Activated T-helper 1 cell treated with anti-CD3 and anti-CD28 coated beads, Interleukin-12 subunit alpha, Interleukin-12 subunit beta, Interleukin-2, Interleukin-4 antibody, amounts not matched to agents 30 ng/mL and 10 ng/mL and 1 ng/mL, durations not matched to agents 14 hours and 24 hours and 36 hours (primary cell): ENCODE data around the gene YPEL2. TPM values are rescaled to one million over a fixed set of nuclear protein-coding genes. Genes with fewer than 3 reads are reported as not detected.
A peak's percentile ranks its signal among the peaks of the same experiment; 100 is the strongest.

Experiments used
- DNase-seq: peaks from one replicate; pipeline ENCODE4 v3.0.0; 2021; ENCODE audit warnings: low spot score
- H3K27ac Mint-ChIP-seq: one replicate; pipeline ENCODE4 v1.8.0; 2021; ENCODE audit warnings: mild to moderate bottlenecking, mixed read lengths
- H3K27me3 Mint-ChIP-seq: one replicate; pipeline ENCODE4 v1.8.0; 2022; ENCODE audit warnings: mild to moderate bottlenecking, moderate library complexity, mixed read lengths; ENCODE audit not compliant: insufficient read depth
- H3K36me3 Mint-ChIP-seq: one replicate; pipeline ENCODE4 v1.8.0; 2021; ENCODE audit warnings: low read depth, mixed read lengths
- H3K4me1 Mint-ChIP-seq: one replicate; pipeline ENCODE4 v1.8.0; 2021; ENCODE audit warnings: low read depth, mixed read lengths
- H3K4me3 Mint-ChIP-seq: one replicate; pipeline ENCODE4 v1.8.0; 2021; ENCODE audit warnings: mild to moderate bottlenecking, moderate library complexity, mixed read lengths
- H3K9me3 Mint-ChIP-seq: one replicate; pipeline ENCODE4 v1.8.0; 2021; ENCODE audit warnings: mixed read lengths
- intact Hi-C: fragments of 100-400 bp; cut with micrococcal nuclease; formaldehyde crosslinking; loops from one replicate; pipeline ENCODE4 v1.15.1; 2024
- total RNA-seq: library from RNA; stranded (reverse); gene quantifications from 2 replicates; pipeline ENCODE4 v1.2.3, GENCODE V29; 2022

Gene YPEL2
- total RNA-seq, 1 donor from 2014 or later: 7.4 TPM

- H3K4me1 Mint-ChIP-seq: peaks cover 35% of the 10 kb centered on the region
- H3K36me3 Mint-ChIP-seq: no peaks in the 10 kb centered on the region
- no peaks in the 10 kb centered on the region for H3K9me3 Mint-ChIP-seq
- H3K27me3 Mint-ChIP-seq: peaks cover 27% of the 10 kb centered on the region
- peak overlapping the region; percentile 89 for H3K4me3 Mint-ChIP-seq
- H3K27ac Mint-ChIP-seq: no peak overlapping the region
- intact Hi-C loops: no loop called here
- DNase-seq: no peak
These were observed 2.4 kb downstream of the YPEL2 start for GRCh38 chr17:59333836-59334235.

- H3K27ac Mint-ChIP-seq: no peak overlapping the region
- H3K27me3 Mint-ChIP-seq: peaks cover 27% of the 10 kb centered on the region
- H3K9me3 Mint-ChIP-seq: no peaks in the 10 kb centered on the region
- intact Hi-C loops: no loop called here
- H3K36me3 Mint-ChIP-seq: no peaks in the 10 kb centered on the region
- no peak for DNase-seq
- H3K4me1 Mint-ChIP-seq: peaks cover 16% of the 10 kb centered on the region
- H3K4me3 Mint-ChIP-seq: no peak overlapping the region
These were observed 4.2 kb downstream of the YPEL2 start for GRCh38 chr17:59335685-59336084.

DNA sequence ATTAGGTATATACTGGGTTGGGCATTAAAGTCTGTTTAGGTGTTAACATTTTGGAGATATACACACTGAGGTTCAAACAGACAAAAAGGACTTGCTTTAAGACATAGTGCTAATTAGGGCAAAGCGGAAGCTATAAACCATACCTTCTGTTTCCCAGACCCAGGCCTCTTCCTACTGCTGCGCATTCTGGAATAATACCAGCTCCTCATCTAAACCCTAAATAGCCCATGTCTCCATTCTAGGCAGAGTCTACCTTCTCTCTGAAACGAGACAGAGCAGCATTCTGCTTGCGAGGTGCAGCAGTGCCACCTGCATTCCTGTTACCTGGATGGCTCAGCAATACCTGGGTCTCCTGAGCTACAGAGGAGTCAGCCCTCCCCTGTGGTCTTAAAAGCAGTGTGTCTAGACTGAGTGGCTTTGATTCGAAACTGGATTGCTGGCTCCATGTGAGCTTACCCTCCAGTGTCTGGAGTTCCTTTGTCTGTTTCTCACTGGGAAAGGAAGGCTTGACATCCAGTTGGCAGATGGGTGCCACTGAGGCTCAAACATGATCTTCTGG lies 6.4 kb downstream of the YPEL2 start:
- peaks cover 22% of the 10 kb centered on the region for H3K4me1 Mint-ChIP-seq
- H3K4me3 Mint-ChIP-seq: no peak overlapping the region
- H3K36me3 Mint-ChIP-seq: no peaks in the 10 kb centered on the region
- intact Hi-C loops: no loop called here
- no peaks in the 10 kb centered on the region for H3K9me3 Mint-ChIP-seq
- DNase-seq: no peak
- no peak overlapping the region for H3K27ac Mint-ChIP-seq
- H3K27me3 Mint-ChIP-seq: peaks cover 30% of the 10 kb centered on the region

DNA sequence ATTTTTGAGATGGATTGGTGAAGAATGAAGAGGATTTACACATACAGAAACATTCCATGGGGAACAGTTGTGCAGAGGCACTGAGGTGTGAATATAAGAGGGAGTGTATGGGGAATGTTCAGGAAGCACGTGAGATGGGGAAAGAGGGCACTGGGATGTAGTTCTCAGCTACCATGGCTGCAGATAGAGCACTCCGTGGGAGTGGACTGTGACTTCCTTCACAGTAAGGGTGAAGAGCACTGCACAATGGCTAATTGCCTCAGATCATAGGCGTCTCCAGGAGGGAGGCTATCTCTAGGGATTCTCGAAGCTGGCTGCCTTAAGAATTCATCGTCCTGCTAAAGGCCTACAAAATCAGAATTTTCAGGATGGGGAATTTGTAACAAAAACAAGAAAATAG lies 7.0 kb downstream of the YPEL2 start:
- no peak for DNase-seq
- Mint-ChIP-seq H3K27ac (no peak overlapping the region), H3K4me1 (peaks cover 25% of the 10 kb centered on the region), H3K4me3 (no peak overlapping the region), H3K9me3 (no peaks in the 10 kb centered on the region), H3K36me3 (no peaks in the 10 kb centered on the region), H3K27me3 (peaks cover 24% of the 10 kb centered on the region)
- intact Hi-C loops: no loop called here

GRCh38 chr17:59341922-59342321 lies 10.5 kb downstream of the YPEL2 start:
- H3K27ac Mint-ChIP-seq: no peak overlapping the region
- peaks cover 3% of the 10 kb centered on the region for H3K27me3 Mint-ChIP-seq
- DNase-seq: no peak
- H3K36me3 Mint-ChIP-seq: no peaks in the 10 kb centered on the region
- no peak overlapping the region for H3K4me3 Mint-ChIP-seq
- H3K9me3 Mint-ChIP-seq: no peaks in the 10 kb centered on the region
- intact Hi-C loops: loop anchor here (2.0 kb wide), 1 partner anchor 21 kb away; no protein-coding TSS in a partner anchor
- H3K4me1 Mint-ChIP-seq: peaks cover 30% of the 10 kb centered on the region

DNA sequence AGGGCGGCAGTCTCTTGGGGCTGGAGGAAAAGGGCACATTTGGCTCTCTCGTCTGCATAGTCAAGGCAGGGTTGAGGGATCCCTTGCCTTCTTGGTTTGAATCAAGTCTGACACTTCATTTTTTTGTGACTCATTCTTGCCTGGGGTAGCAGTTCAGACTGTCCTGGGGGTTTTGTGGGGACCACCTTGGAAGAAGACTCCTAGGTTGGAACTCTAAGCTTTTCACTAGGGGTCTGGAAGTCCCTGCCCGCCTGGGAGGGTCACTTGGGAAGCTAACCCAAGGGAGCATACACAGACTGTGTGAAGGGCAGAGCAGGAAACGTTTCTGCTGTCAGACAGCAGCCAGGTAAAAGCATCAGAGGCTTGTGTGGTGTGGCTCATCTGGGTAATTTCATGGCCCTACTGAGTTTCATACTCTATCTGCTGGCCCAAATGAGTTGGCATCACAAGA lies 11.3 kb downstream of the YPEL2 start:
- no peaks in the 10 kb centered on the region for H3K9me3 Mint-ChIP-seq
- H3K27ac Mint-ChIP-seq: peak overlapping the region; percentile 26
- H3K27me3 Mint-ChIP-seq: peaks cover 3% of the 10 kb centered on the region
- no peaks in the 10 kb centered on the region for H3K36me3 Mint-ChIP-seq
- peaks cover 30% of the 10 kb centered on the region for H3K4me1 Mint-ChIP-seq
- intact Hi-C loops: loop anchor here (2.0 kb wide), 1 partner anchor 20 kb away; no protein-coding TSS in a partner anchor
- no peak for DNase-seq
- no peak overlapping the region for H3K4me3 Mint-ChIP-seq

DNA sequence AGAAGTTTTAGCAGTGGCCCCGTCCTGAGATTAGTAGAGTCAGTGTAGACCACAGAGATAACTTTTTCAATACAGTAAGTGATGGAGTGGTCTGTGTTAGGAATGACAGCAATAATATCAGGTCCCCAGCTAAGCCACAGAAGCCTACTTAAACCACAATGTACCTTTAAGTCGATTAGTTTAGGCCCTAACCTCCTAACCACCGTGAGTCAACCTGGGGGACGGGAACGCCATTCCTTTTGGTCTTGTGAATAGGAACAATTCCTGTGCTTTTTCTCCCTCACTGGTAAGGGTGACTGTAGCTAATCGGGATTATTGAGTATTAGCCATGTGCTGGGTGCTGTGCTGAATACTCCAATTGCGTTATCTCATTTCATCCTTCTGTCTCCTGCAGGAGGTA lies 14.0 kb downstream of the YPEL2 start:
- H3K27me3 Mint-ChIP-seq: peaks cover 3% of the 10 kb centered on the region
- H3K4me3 Mint-ChIP-seq: no peak overlapping the region
- no peak for DNase-seq
- intact Hi-C loops: no loop called here
- H3K27ac Mint-ChIP-seq: no peak overlapping the region
- no peaks in the 10 kb centered on the region for H3K36me3 Mint-ChIP-seq
- no peaks in the 10 kb centered on the region for H3K9me3 Mint-ChIP-seq
- peaks cover 24% of the 10 kb centered on the region for H3K4me1 Mint-ChIP-seq

GRCh38 chr17:59346341-59346740 lies 14.9 kb downstream of the YPEL2 start:
- intact Hi-C loops: no loop called here
- Mint-ChIP-seq H3K36me3 (no peaks in the 10 kb centered on the region), H3K9me3 (no peaks in the 10 kb centered on the region), H3K4me1 (peaks cover 24% of the 10 kb centered on the region), H3K27me3 (peaks cover 3% of the 10 kb centered on the region), H3K27ac (no peak overlapping the region), H3K4me3 (no peak overlapping the region)
- no peak for DNase-seq

- H3K9me3 Mint-ChIP-seq: no peaks in the 10 kb centered on the region
These were observed 15.5 kb downstream of the YPEL2 start for GRCh38 chr17:59346876-59347407.

DNA sequence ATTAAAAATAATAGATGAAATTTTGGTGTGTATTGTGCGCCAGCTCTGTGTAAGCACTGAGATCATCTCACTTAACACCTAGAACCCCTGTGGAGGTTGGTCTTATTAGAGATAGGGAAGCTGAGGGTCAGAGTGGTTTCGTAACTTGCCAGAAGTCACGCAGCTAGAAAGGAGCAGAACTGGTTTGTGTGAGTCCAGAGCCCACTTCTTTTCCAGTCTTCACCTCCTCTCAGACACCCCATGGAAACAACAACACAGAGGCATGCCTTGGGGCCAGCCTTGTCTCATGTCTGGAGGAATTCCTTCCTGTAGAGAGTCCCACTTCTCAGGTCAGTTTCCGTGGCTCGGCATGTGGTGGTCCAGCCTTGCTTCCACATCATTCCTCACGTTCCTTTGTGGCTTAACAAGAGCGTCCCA lies 16.5 kb downstream of the YPEL2 start:
- intact Hi-C loops: no loop called here
- H3K4me1 Mint-ChIP-seq: peaks cover 20% of the 10 kb centered on the region
- H3K27ac Mint-ChIP-seq: no peak overlapping the region
- DNase-seq: no peak
- H3K4me3 Mint-ChIP-seq: no peak overlapping the region
- peaks cover under 1% of the 10 kb centered on the region for H3K36me3 Mint-ChIP-seq
- no peaks in the 10 kb centered on the region for H3K9me3 Mint-ChIP-seq
- H3K27me3 Mint-ChIP-seq: no peaks in the 10 kb centered on the region

More at GRCh38 chr17:59346876-59347407, 15.5 kb downstream of the YPEL2 start:
- H3K36me3 Mint-ChIP-seq: no peaks in the 10 kb centered on the region
- no peak overlapping the region for H3K4me3 Mint-ChIP-seq
- peaks cover 3% of the 10 kb centered on the region for H3K27me3 Mint-ChIP-seq
- DNase-seq: no peak
- intact Hi-C loops: no loop called here
- no peak overlapping the region for H3K27ac Mint-ChIP-seq
- H3K4me1 Mint-ChIP-seq: peaks cover 21% of the 10 kb centered on the region

GRCh38 chr17:59349178-59349577 lies 17.7 kb downstream of the YPEL2 start:
- Mint-ChIP-seq H3K36me3 (peaks cover 10% of the 10 kb centered on the region), H3K4me3 (no peak overlapping the region), H3K27me3 (no peaks in the 10 kb centered on the region), H3K4me1 (peaks cover 17% of the 10 kb centered on the region), H3K27ac (no peak overlapping the region), H3K9me3 (no peaks in the 10 kb centered on the region)
- intact Hi-C loops: no loop called here
- no peak for DNase-seq

DNA sequence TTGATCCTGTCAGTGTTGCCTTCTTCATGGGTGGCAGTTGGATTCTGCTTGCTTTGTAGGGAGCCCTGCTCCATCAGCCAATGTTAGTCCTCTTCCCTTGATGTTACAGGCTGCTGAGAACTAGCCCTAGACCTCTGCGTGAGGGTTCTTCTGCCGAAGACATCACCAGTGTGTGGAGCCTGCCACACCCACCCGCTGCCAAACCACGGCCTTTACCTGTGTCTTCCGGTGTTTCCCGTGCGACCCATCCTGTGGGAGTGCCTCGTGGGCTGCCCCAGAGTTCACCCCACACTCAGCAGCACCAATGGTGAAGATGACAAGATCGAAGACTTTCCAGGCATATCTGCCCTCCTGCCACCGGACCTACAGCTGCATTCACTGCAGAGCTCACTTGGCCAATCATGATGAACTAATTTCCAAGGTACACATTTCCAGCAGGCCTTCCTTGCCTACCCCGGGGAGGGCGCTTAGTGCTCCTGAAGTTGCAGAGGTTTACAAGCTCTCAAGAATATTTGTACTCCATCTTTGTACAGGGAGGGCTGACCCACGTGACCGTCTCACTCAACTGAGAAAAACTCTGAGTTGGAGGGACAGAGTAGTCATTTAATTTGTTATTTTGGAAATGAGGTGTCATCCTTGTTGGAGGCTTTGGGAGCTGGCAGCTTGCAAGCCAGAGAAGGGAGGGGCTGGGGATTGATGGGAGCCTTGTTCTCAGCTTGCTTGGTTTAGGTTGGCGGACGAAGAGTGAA lies 21.8 kb downstream of the YPEL2 start:
- peaks cover 8% of the 10 kb centered on the region for H3K9me3 Mint-ChIP-seq
- H3K36me3 Mint-ChIP-seq: peaks cover 30% of the 10 kb centered on the region
- intact Hi-C loops: no loop called here
- peaks cover 36% of the 10 kb centered on the region for H3K4me1 Mint-ChIP-seq
- no peak for DNase-seq
- H3K4me3 Mint-ChIP-seq: peak overlapping the region; percentile 19
- no peak overlapping the region for H3K27ac Mint-ChIP-seq
- no peaks in the 10 kb centered on the region for H3K27me3 Mint-ChIP-seq
